Glutamatergic neuron (in vitro differentiated cells): ENCODE data around the gene SPOP. TPM values are rescaled to one million over a fixed set of nuclear protein-coding genes. Genes with fewer than 3 reads are reported as not detected.

Source experiments
- DNase-seq: peaks from one replicate; pipeline ENCODE4 v3.0.0; 2022
- H3K27ac Mint-ChIP-seq: one replicate; pipeline ENCODE4 v1.8.0; 2020; ENCODE audit warnings: mild to moderate bottlenecking, mixed read lengths, inconsistent platforms; ENCODE audit not compliant: unreplicated experiment
- H3K27me3 Mint-ChIP-seq: one replicate; pipeline ENCODE4 v1.8.0; 2020; ENCODE audit warnings: mild to moderate bottlenecking, moderate library complexity, mixed read lengths, inconsistent platforms; ENCODE audit not compliant: unreplicated experiment
- H3K36me3 Mint-ChIP-seq: one replicate; pipeline ENCODE4 v1.8.0; 2020; ENCODE audit warnings: mild to moderate bottlenecking, mixed read lengths, inconsistent platforms; ENCODE audit not compliant: unreplicated experiment
- H3K4me1 Mint-ChIP-seq: one replicate; pipeline ENCODE4 v1.8.0; 2020; ENCODE audit warnings: mild to moderate bottlenecking, low read depth, mixed read lengths, inconsistent platforms; ENCODE audit not compliant: unreplicated experiment
- H3K4me3 Mint-ChIP-seq: one replicate; pipeline ENCODE4 v1.8.0; 2020; ENCODE audit warnings: mild to moderate bottlenecking, mixed read lengths, inconsistent platforms; ENCODE audit not compliant: unreplicated experiment
- H3K9me3 Mint-ChIP-seq: one replicate; pipeline ENCODE4 v1.8.0; 2020; ENCODE audit warnings: mild to moderate bottlenecking, moderate library complexity, mixed read lengths, inconsistent platforms; ENCODE audit not compliant: unreplicated experiment
- total RNA-seq: library from RNA; stranded (reverse); fragmentation: NEBNext Ultra II Directional; extraction: Animal tissue kit (Norgen Biotek cat#: 25700); gene quantifications from one replicate; pipeline ENCODE4 v1.2.1, GENCODE V29; 2021; ENCODE audit not compliant: unreplicated experiment
- TF ChIP-seq, protein P1 (sequence below): fragments of 200-600 bp; sonication (generic); IDR thresholded peaks from one replicate; pipeline ENCODE4 v1.5.0; 2021; ENCODE audit not compliant: partially characterized antibody, unreplicated experiment

Gene SPOP
- total RNA-seq, 1 donor from 2014 or later: 49.5 TPM

DNA sequence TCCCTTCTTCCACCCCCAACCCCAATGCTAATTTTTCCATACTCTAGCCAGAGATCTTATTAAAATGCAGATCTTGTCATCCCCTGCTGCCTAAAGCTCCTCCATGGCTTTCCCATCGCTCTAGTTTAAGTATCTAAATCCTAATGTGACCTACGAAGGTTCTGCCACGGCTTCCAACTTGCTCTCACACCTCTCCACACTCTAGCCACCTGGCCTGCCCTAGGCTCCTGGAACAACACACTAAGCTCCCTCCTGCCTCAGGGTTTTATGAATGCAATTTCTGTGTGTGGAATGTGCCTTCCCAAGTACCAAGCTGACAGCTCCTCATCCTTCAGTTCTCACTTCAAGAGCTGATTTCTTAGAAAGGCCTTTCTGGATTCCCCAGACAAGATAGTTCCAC lies 85.6 kb downstream of the SPOP start:
- Mint-ChIP-seq H3K4me1 (peaks cover 14% of the 10 kb centered on the region), H3K9me3 (no peaks in the 10 kb centered on the region), H3K4me3 (no peak overlapping the region), H3K36me3 (peaks cover 11% of the 10 kb centered on the region), H3K27ac (no peak overlapping the region), H3K27me3 (peaks cover 2% of the 10 kb centered on the region)
- TF ChIP-seq, protein P1, sequence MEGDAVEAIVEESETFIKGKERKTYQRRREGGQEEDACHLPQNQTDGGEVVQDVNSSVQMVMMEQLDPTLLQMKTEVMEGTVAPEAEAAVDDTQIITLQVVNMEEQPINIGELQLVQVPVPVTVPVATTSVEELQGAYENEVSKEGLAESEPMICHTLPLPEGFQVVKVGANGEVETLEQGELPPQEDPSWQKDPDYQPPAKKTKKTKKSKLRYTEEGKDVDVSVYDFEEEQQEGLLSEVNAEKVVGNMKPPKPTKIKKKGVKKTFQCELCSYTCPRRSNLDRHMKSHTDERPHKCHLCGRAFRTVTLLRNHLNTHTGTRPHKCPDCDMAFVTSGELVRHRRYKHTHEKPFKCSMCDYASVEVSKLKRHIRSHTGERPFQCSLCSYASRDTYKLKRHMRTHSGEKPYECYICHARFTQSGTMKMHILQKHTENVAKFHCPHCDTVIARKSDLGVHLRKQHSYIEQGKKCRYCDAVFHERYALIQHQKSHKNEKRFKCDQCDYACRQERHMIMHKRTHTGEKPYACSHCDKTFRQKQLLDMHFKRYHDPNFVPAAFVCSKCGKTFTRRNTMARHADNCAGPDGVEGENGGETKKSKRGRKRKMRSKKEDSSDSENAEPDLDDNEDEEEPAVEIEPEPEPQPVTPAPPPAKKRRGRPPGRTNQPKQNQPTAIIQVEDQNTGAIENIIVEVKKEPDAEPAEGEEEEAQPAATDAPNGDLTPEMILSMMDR: no peak
- no peak for DNase-seq

GRCh38 chr17:49590874-49591273 lies 87.0 kb downstream of the SPOP start:
- Mint-ChIP-seq H3K4me3 (no peak overlapping the region), H3K4me1 (peaks cover 14% of the 10 kb centered on the region), H3K36me3 (peaks cover 11% of the 10 kb centered on the region), H3K9me3 (no peaks in the 10 kb centered on the region), H3K27me3 (peaks cover 2% of the 10 kb centered on the region), H3K27ac (no peak overlapping the region)
- TF ChIP-seq, protein P1: no peak
- no peak for DNase-seq

DNA sequence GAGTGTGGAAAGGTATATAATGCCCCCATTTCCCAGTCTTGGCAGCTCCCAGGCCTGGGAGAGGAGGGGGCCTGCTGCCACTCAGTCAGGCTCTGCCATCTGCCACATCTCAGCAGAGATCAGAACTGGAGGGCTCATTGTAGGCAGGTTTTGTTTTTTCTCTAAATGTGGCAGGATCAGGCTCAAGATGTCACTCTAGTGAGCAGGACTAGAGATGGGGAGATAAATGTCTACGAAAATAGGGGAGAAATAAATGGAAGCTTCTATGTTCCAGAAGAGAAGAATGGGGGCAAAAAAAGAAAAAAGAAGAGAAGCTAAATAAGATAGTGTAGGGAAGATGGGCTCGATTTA lies 88.3 kb downstream of the SPOP start:
- H3K36me3 Mint-ChIP-seq: peaks cover 11% of the 10 kb centered on the region
- H3K9me3 Mint-ChIP-seq: no peaks in the 10 kb centered on the region
- H3K27me3 Mint-ChIP-seq: peaks cover 2% of the 10 kb centered on the region
- H3K4me3 Mint-ChIP-seq: no peak overlapping the region
- no peak for DNase-seq
- peaks cover 14% of the 10 kb centered on the region for H3K4me1 Mint-ChIP-seq
- TF ChIP-seq, protein P1: no peak
- peak overlapping the region; percentile 44 for H3K27ac Mint-ChIP-seq

- no peak for DNase-seq
- Mint-ChIP-seq H3K27me3 (peaks cover 2% of the 10 kb centered on the region), H3K4me1 (peaks cover 14% of the 10 kb centered on the region), H3K9me3 (no peaks in the 10 kb centered on the region), H3K27ac (peak overlapping the region; percentile 45), H3K36me3 (peaks cover 11% of the 10 kb centered on the region), H3K4me3 (no peak overlapping the region)
- TF ChIP-seq, protein P1: no peak
Observed at GRCh38 chr17:49588726-49589576, 88.9 kb downstream of the SPOP start.

- H3K36me3 Mint-ChIP-seq: peaks cover 11% of the 10 kb centered on the region
- no peaks in the 10 kb centered on the region for H3K9me3 Mint-ChIP-seq
- TF ChIP-seq, protein P1: no peak
- peak overlapping the region; percentile 33 for H3K27ac Mint-ChIP-seq
- peaks cover 2% of the 10 kb centered on the region for H3K27me3 Mint-ChIP-seq
- no peak overlapping the region for H3K4me3 Mint-ChIP-seq
- peaks cover 14% of the 10 kb centered on the region for H3K4me1 Mint-ChIP-seq
- no peak for DNase-seq
Observed at GRCh38 chr17:49588312-49588711, 89.6 kb downstream of the SPOP start.
